Measurements from ENCODE around the gene RAB29. TPM values are rescaled to one million over a fixed set of nuclear protein-coding genes. Genes with fewer than 3 reads are reported as not detected.

Gene RAB29
- total RNA-seq, 5 donors from 2014 or later (not counting 1 experiment from before 2014, with no cell fraction given) = 32.5 to 64.6 (median 46.8) TPM

GRCh38 chr1:205750138-205751035, 24.9 kb downstream of the RAB29 start, which contains the start of gene NUCKS1:
Gene NUCKS1, minus strand, starts transcription at chr1:205750182. Its CDS starts 209 bp downstream, at chr1:205749973.
- ATAC-seq (replicated peaks in 1 of 4) (peak; percentile 82 to 88 (median 88)), DNase-seq (peak; percentile 92 to 99 (median 98))
- peak within 1 kb of the TSS; percentile 86 for H3K27ac ChIP-seq (ENCODE audit: low read length)
- H3K36me3 ChIP-seq (ENCODE audit: control insufficient read depth in 2 of 2, extremely low read depth in 1 of 2, insufficient read depth in 1 of 2, low read length in 1 of 2) = peaks cover 0 to 5% of the 10 kb centered on the region in 2 donors
- ChIA-PET POLR2A (interaction anchor here in 1 of 2 donors (0.5 to 0.6 kb wide), 2 partner anchors 9 to 32 kb away, joined by 3 to 7 read pairs; no protein-coding TSS in a partner anchor), CTCF (no interaction called here)
- H3K4me1 Mint-ChIP-seq = peaks cover 34 to 41% (median 38%) of the 10 kb centered on the region in 3 donors
- H3K27me3 ChIP-seq (replicated peaks in 1 of 2; ENCODE audit: control insufficient read depth in 2 of 2, extremely low read depth in 1 of 2, insufficient read depth in 2 of 2, low read length in 1 of 2) = no peaks in the 10 kb centered on the region
- H3K9me3 ChIP-seq = no peaks in the 10 kb centered on the region
- under 1% methylated on average over 17 of the region's 27 CpGs for WGBS (ENCODE audit: insufficient coverage)
- no peaks in the 10 kb centered on the region for H3K36me3 Mint-ChIP-seq
- no peaks in the 10 kb centered on the region for H3K9me3 Mint-ChIP-seq
- H3K27ac Mint-ChIP-seq = peak within 1 kb of the TSS; percentile 96 to 99
- peak within 1 kb of the TSS; percentile 86 to 90 for H3K4me3 ChIP-seq (ENCODE audit: control insufficient read depth in 1 of 2, extremely low read depth in 1 of 2, low read length in 1 of 2)
- no peaks in the 10 kb centered on the region for H3K27me3 Mint-ChIP-seq
- H3K4me1 ChIP-seq (ENCODE audit: control insufficient read depth in 1 of 2, extremely low read depth in 1 of 2, insufficient read depth in 2 of 2, low read length in 2 of 2) = peaks cover 8 to 23% of the 10 kb centered on the region in 2 experiments
- H3K4me3 Mint-ChIP-seq = peak within 1 kb of the TSS; percentile 93 to 98 (median 96)

- Mint-ChIP-seq H3K4me1 (peaks cover 42 to 49% (median 42%) of the 10 kb centered on the region in 3 donors), H3K27ac (peak overlapping the region; percentile 96 to 99), H3K27me3 (no peaks in the 10 kb centered on the region), H3K36me3 (no peaks in the 10 kb centered on the region), H3K4me3 (peak overlapping the region; percentile 93 to 98 (median 96)), H3K9me3 (no peaks in the 10 kb centered on the region)
- DNase-seq = peak; percentile 86 to 98 (median 96)
- Histone ChIP-seq H3K4me3 (ENCODE audit: control insufficient read depth in 1 of 2, extremely low read depth in 1 of 2, low read length in 1 of 2) (peak overlapping the region; percentile 86 to 90), H3K27me3 (replicated peaks in 1 of 2; ENCODE audit: control insufficient read depth in 2 of 2, extremely low read depth in 1 of 2, insufficient read depth in 2 of 2, low read length in 1 of 2) (no peaks in the 10 kb centered on the region), H3K9me3 (no peaks in the 10 kb centered on the region), H3K27ac (ENCODE audit: low read length) (peak overlapping the region; percentile 86), H3K4me1 (ENCODE audit: control insufficient read depth in 1 of 2, extremely low read depth in 1 of 2, insufficient read depth in 2 of 2, low read length in 2 of 2) (peaks cover 8 to 24% of the 10 kb centered on the region in 2 experiments), H3K36me3 (ENCODE audit: control insufficient read depth in 2 of 2, extremely low read depth in 1 of 2, insufficient read depth in 1 of 2, low read length in 1 of 2) (peaks cover 0 to 5% of the 10 kb centered on the region in 2 donors)
- ChIA-PET CTCF (interaction anchor here in 1 of 2 donors (2.0 kb wide), 1 partner anchor 33 kb away, joined by 8 read pairs; no protein-coding TSS in a partner anchor), POLR2A (interaction anchor here (0.6 to 1.3 kb wide), 5 partner anchors 10 to 806 kb away, joined by 3 to 7 read pairs (median 3); no protein-coding TSS in a partner anchor)
- peak; percentile 80 to 85 (median 83) for ATAC-seq (replicated peaks in 1 of 4)
- 0% methylated on average over 43 of the region's 81 CpGs for WGBS (ENCODE audit: insufficient coverage)
These were observed 25.8 kb downstream of the RAB29 start for GRCh38 chr1:205749234-205750137.

- Histone ChIP-seq H3K27ac (ENCODE audit: low read length) (peak overlapping the region; percentile 78), H3K4me3 (ENCODE audit: control insufficient read depth in 1 of 2, extremely low read depth in 1 of 2, low read length in 1 of 2) (peak overlapping the region; percentile 86 to 90), H3K4me1 (ENCODE audit: control insufficient read depth in 1 of 2, extremely low read depth in 1 of 2, insufficient read depth in 2 of 2, low read length in 2 of 2) (peaks cover 8 to 29% of the 10 kb centered on the region in 2 experiments), H3K27me3 (replicated peaks in 1 of 2; ENCODE audit: control insufficient read depth in 2 of 2, extremely low read depth in 1 of 2, insufficient read depth in 2 of 2, low read length in 1 of 2) (no peaks in the 10 kb centered on the region), H3K36me3 (ENCODE audit: control insufficient read depth in 2 of 2, extremely low read depth in 1 of 2, insufficient read depth in 1 of 2, low read length in 1 of 2) (peaks cover 0 to 5% of the 10 kb centered on the region in 2 donors), H3K9me3 (no peaks in the 10 kb centered on the region)
- 1% methylated on average over 14 of the region's 25 CpGs for WGBS (ENCODE audit: insufficient coverage)
- ChIA-PET POLR2A (interaction anchor here (0.6 to 1.3 kb wide), 6 partner anchors 25 to 72 kb away, joined by 3 to 5 read pairs (median 3); no protein-coding TSS in a partner anchor), CTCF (interaction anchor here in 1 of 2 donors (0.7 to 2.0 kb wide), 2 partner anchors 25 to 34 kb away, joined by 5 to 8 read pairs; no protein-coding TSS in a partner anchor)
- Mint-ChIP-seq H3K36me3 (no peaks in the 10 kb centered on the region), H3K4me1 (peaks cover 48 to 55% (median 49%) of the 10 kb centered on the region in 3 donors), H3K27ac (peak overlapping the region; percentile 90 to 96), H3K27me3 (no peaks in the 10 kb centered on the region), H3K9me3 (no peaks in the 10 kb centered on the region), H3K4me3 (peak overlapping the region; percentile 93 to 98 (median 96))
- peak; percentile 0 to 6 (median 1) for ATAC-seq (replicated peaks in 1 of 4)
- DNase-seq = peak in 11 of 35 experiments; percentile 7 to 59 (median 36)
These were observed 26.7 kb downstream of the RAB29 start for GRCh38 chr1:205748403-205749233.

GRCh38 chr1:205746757-205747412, 28.4 kb downstream of the RAB29 start:
- Mint-ChIP-seq H3K9me3 (no peaks in the 10 kb centered on the region), H3K27me3 (no peaks in the 10 kb centered on the region), H3K4me1 (peaks cover 53 to 69% (median 58%) of the 10 kb centered on the region in 3 donors), H3K27ac (peak overlapping the region; percentile 30 to 62), H3K36me3 (no peaks in the 10 kb centered on the region), H3K4me3 (peak overlapping the region; percentile 17 to 96 (median 23))
- DNase-seq = no peak
- H3K36me3 ChIP-seq (ENCODE audit: control insufficient read depth in 2 of 2, extremely low read depth in 1 of 2, insufficient read depth in 1 of 2, low read length in 1 of 2) = peaks cover 0 to 5% of the 10 kb centered on the region in 2 donors
- H3K27ac ChIP-seq (ENCODE audit: low read length) = no peak overlapping the region
- ChIA-PET POLR2A (interaction anchor here (0.6 to 1.2 kb wide), 4 partner anchors 14 to 1908 kb away, joined by 3 to 8 read pairs (median 4); no protein-coding TSS in a partner anchor), CTCF (interaction anchor here in 1 of 2 donors (0.8 kb wide), 1 partner anchor 22 kb away, joined by 3 read pairs; no protein-coding TSS in a partner anchor)
- no peak overlapping the region for H3K4me3 ChIP-seq (ENCODE audit: control insufficient read depth in 1 of 2, extremely low read depth in 1 of 2, low read length in 1 of 2)
- no CpG with 5 or more reads among the region's 5 CpGs for WGBS (ENCODE audit: insufficient coverage)
- ATAC-seq (replicated peaks in 1 of 4) = no peak
- H3K9me3 ChIP-seq = no peaks in the 10 kb centered on the region
- no peaks in the 10 kb centered on the region for H3K27me3 ChIP-seq (replicated peaks in 1 of 2; ENCODE audit: control insufficient read depth in 2 of 2, extremely low read depth in 1 of 2, insufficient read depth in 2 of 2, low read length in 1 of 2)
- H3K4me1 ChIP-seq (ENCODE audit: control insufficient read depth in 1 of 2, extremely low read depth in 1 of 2, insufficient read depth in 2 of 2, low read length in 2 of 2) = peaks cover 10 to 29% of the 10 kb centered on the region in 2 experiments

- peak overlapping the region in 1 of 2 donors; percentile 1 for H3K27ac Mint-ChIP-seq
- peaks cover 65 to 72% (median 65%) of the 10 kb centered on the region in 3 donors for H3K4me1 Mint-ChIP-seq
- ChIA-PET CTCF (interaction anchor here in 1 of 2 donors (0.6 kb wide), 1 partner anchor 356 kb away, joined by 4 read pairs; no protein-coding TSS in a partner anchor), POLR2A (interaction anchor here in 1 of 2 donors (1.5 kb wide), 1 partner anchor 67 kb away, joined by 11 read pairs; no protein-coding TSS in a partner anchor)
- Histone ChIP-seq H3K4me3 (ENCODE audit: control insufficient read depth in 1 of 2, extremely low read depth in 1 of 2, low read length in 1 of 2) (no peak overlapping the region), H3K4me1 (ENCODE audit: control insufficient read depth in 1 of 2, extremely low read depth in 1 of 2, insufficient read depth in 2 of 2, low read length in 2 of 2) (peaks cover 11 to 27% of the 10 kb centered on the region in 2 experiments), H3K9me3 (no peaks in the 10 kb centered on the region), H3K27me3 (replicated peaks in 1 of 2; ENCODE audit: control insufficient read depth in 2 of 2, extremely low read depth in 1 of 2, insufficient read depth in 2 of 2, low read length in 1 of 2) (no peaks in the 10 kb centered on the region), H3K27ac (ENCODE audit: low read length) (no peak overlapping the region), H3K36me3 (ENCODE audit: control insufficient read depth in 2 of 2, extremely low read depth in 1 of 2, insufficient read depth in 1 of 2, low read length in 1 of 2) (peaks cover 0 to 5% of the 10 kb centered on the region in 2 donors)
- no CpG with 5 or more reads among the region's 8 CpGs for whole genome bisulfite sequencing (ENCODE audit: insufficient coverage)
- no peaks in the 10 kb centered on the region for H3K27me3 Mint-ChIP-seq
- no peaks in the 10 kb centered on the region for H3K9me3 Mint-ChIP-seq
- no peaks in the 10 kb centered on the region for H3K36me3 Mint-ChIP-seq
- DNase-seq = no peak
- ATAC-seq (replicated peaks in 1 of 4) = no peak
- H3K4me3 Mint-ChIP-seq = no peak overlapping the region
These were observed 30.9 kb downstream of the RAB29 start for GRCh38 chr1:205744403-205744802.

Measured in T-cell (primary cell).